Measurements from ENCODE around the gene KCND2. TPM values are rescaled to one million over a fixed set of nuclear protein-coding genes. Genes with fewer than 3 reads are reported as not detected.

KCND2 gene
- total and polyA plus RNA-seq, 2 of the 8 experiments (the other 6 are each of a cell fraction or from before 2014, with no cell fraction given): 4.6 to 7.7 TPM

DNA sequence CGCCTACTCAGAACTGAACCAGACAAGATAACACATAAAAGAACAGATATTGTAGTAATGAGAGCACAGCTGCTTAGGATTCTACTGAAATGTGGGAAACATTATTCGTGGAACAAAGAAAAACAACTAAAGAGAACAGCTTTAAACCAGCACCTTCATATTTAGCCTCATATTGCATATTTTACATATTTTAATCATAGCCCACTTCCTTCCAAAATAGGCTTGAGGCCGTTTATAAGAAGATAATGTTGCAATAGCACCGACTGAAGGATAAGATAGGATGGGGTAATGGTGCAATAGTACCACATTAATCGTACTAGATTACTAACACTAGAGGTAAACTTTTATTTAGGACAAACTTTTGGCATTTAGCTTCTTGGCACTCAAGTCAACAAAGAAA, 71.3 kb downstream of the KCND2 start (continued):
- TF ChIP-seq, protein P1, sequence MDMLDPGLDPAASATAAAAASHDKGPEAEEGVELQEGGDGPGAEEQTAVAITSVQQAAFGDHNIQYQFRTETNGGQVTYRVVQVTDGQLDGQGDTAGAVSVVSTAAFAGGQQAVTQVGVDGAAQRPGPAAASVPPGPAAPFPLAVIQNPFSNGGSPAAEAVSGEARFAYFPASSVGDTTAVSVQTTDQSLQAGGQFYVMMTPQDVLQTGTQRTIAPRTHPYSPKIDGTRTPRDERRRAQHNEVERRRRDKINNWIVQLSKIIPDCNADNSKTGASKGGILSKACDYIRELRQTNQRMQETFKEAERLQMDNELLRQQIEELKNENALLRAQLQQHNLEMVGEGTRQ (IDR thresholded peaks at IDR 0.05; ENCODE audit: low read length): no peak
- no peak for TF ChIP-seq NANOG (IDR thresholded peaks at IDR 0.05; ENCODE audit: insufficient read depth, low read depth, low read length, poor library complexity, severe bottlenecking)
- no peak for TF ChIP-seq HDAC2 (IDR thresholded peaks at IDR 0.05; ENCODE audit: borderline replicate concordance in 1 of 2, low read depth in 2 of 2, low read length in 2 of 2)
